Measurements from ENCODE around the gene NTRK3.

Gene NTRK3

DNA sequence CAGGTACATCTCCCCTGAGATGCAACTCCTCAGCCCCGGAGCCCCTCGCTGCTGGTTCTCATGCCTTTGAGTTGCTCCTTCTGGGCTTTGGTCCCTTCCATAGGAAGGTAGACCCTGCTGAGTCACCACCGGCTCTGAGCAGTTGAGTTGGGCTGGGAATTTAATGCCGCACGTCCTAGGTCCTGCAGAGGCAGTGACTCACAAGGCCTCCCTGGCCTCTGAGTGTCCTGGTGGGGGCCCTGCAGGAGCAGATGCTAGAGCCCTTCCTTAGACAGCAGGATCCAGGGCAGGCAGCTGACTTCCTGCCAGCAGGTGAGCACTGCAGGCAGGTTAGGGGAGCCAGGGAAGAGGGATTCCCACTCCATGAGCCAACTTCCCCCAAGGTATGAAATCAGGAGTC lies 5.5 kb upstream of the NTRK3 start:
- TF ChIP-seq, protein P1, sequence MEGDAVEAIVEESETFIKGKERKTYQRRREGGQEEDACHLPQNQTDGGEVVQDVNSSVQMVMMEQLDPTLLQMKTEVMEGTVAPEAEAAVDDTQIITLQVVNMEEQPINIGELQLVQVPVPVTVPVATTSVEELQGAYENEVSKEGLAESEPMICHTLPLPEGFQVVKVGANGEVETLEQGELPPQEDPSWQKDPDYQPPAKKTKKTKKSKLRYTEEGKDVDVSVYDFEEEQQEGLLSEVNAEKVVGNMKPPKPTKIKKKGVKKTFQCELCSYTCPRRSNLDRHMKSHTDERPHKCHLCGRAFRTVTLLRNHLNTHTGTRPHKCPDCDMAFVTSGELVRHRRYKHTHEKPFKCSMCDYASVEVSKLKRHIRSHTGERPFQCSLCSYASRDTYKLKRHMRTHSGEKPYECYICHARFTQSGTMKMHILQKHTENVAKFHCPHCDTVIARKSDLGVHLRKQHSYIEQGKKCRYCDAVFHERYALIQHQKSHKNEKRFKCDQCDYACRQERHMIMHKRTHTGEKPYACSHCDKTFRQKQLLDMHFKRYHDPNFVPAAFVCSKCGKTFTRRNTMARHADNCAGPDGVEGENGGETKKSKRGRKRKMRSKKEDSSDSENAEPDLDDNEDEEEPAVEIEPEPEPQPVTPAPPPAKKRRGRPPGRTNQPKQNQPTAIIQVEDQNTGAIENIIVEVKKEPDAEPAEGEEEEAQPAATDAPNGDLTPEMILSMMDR (conservative IDR thresholded peaks at IDR 0.05; ENCODE audit: low read length): no peak
- no peak for DNase-seq (ENCODE audit: low read depth)
- H3K4me3 ChIP-seq (ENCODE audit: low read length): no peak overlapping the region

DNA sequence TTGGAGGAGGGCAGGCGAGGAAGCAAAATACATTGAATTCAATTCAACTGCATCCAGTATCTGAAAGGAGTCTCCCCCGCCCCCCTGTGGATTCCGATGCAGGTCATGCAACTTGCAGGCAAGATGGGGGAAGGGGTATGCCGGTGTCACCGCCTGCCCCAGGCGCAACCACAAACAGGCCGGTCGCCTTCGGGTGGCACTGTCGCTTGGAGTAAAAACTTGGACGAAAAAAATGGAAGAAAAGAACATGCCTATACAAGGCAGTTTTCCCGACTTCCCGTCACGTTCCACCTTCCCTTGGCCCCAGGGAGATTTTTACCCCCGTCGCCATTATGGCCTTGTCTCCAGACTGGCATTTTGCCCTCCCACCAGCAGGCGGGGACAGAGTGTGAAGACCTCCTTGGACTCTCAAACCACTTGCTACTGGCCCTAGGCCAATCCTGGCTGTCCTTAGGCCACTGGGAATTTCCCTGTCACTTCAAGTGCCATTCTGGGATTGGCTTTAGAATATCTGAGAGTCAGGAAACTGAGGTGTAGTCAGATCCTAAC lies 1.6 kb upstream of the NTRK3 start:
- TF ChIP-seq, protein P1 (conservative IDR thresholded peaks at IDR 0.05; ENCODE audit: low read length): peak; percentile 30; the same call in 1 of the 2 replicates
- H3K4me3 ChIP-seq (ENCODE audit: low read length): no peak overlapping the region
- peak; percentile 11 for DNase-seq (ENCODE audit: low read depth)

DNA sequence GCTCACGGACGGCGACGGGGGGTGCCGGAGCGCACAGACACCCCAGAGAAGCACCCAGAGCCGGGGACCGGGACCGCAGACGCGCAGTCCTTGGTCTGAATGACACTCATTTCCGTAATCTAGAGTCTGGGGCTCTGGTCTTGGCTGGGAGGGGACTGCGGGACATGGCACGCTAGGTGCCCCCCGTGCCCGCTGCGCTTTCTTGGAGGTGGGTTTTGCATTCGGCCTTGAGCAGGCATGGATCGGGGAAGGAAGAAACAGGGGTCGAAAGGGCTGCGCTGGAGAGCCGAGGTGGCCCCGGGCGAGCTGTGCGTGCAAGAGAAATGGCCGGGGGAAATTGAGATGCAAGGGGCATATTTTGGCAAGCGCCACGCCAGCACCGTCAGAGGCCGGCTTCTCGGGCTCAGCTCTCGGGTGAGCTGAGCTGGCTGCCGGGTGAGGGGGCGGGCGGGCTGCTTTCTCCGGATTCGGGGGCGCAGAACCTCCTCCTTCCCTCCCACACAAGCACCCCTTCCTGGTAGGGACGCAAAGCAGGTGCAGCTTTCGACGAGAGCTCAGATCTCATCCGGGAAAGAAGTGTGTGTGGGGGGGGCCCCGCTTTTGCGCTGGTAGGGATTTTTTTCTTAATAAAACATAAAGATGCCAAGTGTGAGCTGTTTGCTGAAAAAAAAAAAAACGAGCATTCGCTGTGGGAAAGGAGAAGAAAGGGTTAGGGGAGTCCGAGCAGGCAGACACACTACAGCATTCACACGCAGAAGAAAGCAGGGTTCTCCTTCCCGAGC lies 963 bp upstream of the NTRK3 start:
- H3K4me3 ChIP-seq (ENCODE audit: low read length): peak overlapping the region; percentile 50
- DNase-seq (ENCODE audit: low read depth): no peak
- TF ChIP-seq, protein P1 (conservative IDR thresholded peaks at IDR 0.05; ENCODE audit: low read length): no peak

DNA sequence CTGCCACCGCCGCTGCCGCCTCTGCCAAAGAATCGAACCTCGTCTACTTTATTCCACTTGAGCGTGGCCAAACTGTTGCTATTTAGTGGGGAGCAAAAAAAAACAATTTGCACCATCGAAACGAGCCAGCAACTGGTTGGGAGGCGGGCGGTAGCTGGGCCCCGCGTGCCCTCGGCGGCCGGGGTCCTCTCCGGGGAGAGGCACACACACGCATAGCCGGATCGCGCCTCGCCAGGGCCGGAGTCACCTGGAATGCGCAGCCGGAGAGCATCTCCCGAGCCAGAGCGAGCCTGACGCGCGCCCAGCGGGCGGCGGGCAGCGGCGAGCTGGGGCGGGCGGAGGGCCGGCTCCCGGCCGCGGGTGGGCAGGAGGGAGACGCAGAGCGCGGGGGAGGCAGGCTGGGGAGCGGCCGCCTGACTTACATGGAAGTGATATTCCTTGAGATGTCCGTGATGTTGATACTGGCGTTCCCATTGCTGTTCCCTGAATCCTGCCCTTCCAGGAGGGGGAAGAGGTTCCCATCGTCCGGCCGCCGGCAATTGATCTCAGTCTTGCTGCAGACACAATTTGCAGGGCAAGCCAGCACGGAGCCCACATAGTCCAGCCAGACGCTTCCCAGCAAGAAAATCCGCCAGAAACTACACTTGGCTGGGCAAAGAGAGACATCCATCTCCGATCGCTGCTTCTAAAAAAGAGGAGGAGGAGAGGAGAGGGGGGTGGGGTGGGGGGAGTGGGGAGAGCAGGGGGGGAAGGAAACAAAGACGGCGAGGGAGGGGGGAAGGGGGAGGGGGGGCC lies 858 bp downstream of the NTRK3 start:
- DNase-seq (ENCODE audit: low read depth): peak; percentile 43
- peak overlapping the region; percentile 50 for H3K4me3 ChIP-seq (ENCODE audit: low read length)
- TF ChIP-seq, protein P1 (conservative IDR thresholded peaks at IDR 0.05; ENCODE audit: low read length): no peak

GRCh38 chr15:88255087-88255483 lies 1.5 kb downstream of the NTRK3 start:
- no peak for DNase-seq (ENCODE audit: low read depth)
- H3K4me3 ChIP-seq (ENCODE audit: low read length): no peak overlapping the region
- TF ChIP-seq, protein P1 (conservative IDR thresholded peaks at IDR 0.05; ENCODE audit: low read length): no peak

DNA sequence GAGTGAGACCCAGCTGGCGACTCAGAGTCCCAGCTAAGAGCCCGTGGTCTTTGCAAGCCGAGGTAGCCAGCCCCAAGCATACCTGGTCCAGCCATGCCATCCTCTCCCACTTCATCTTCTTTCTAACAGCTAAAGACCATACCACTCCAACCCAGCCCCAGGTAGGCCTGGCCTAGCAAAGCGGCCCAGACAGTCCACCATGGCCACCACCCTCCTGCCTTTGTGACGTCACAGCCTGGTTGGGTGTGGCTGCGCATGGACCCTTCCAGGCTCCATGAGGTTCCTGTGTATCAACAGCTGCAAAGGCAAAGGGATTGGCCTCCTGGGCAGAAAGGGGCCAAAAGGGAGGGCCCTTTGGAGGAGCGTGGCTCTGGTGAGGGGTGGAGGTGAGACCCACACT lies 4.1 kb downstream of the NTRK3 start:
- TF ChIP-seq, protein P1 (conservative IDR thresholded peaks at IDR 0.05; ENCODE audit: low read length): no peak
- DNase-seq (ENCODE audit: low read depth): no peak

More for the DNA sequence above, 4.1 kb downstream of the NTRK3 start:
- H3K4me3 ChIP-seq (ENCODE audit: low read length): no peak overlapping the region

Data from AG10803 (cell line).